IMR-90 (cell line): Measurements from ENCODE around the gene GALK1. TPM values are rescaled to one million over a fixed set of nuclear protein-coding genes. Genes with fewer than 3 reads are reported as not detected.

Source experiments
- ATAC-seq: fragments of 200-7000 bp; cut with Tn5 transposase; 2 replicates; pipeline ENCODE4 v1.9.1; 2020; ENCODE audit warnings: low read depth, mild to moderate bottlenecking, moderate library complexity
- BruUV-seq: library from RNA; stranded (reverse); fragments of 400-500 nt; replicated peaks from 2 replicates; lab custom pipeline; 2021; lab: Mats Ljungman, UMichigan
- CTCF ChIA-PET: fragments of 300-600 bp; formaldehyde crosslinking; extraction: SDS; loops from one replicate; lab custom pipeline; 2021; ENCODE audit warnings: antibody characterized with exemption; lab: Yijun Ruan, JAX
- POLR2A ChIA-PET: fragments of 300-600 bp; sonication (Branson Sonifier 250); formaldehyde crosslinking; loops from one replicate; lab custom pipeline; 2022; ENCODE audit warnings: antibody characterized with exemption; ENCODE audit not compliant: unreplicated experiment; lab: Charles Lee
- DNase-seq: peaks from one replicate; pipeline ENCODE4 v3.0.0; 2013
- H2AFZ ChIP-seq: replicated peaks from 2 replicates; pipeline ENCODE3; 2013; ENCODE audit warnings: low read length, mild to moderate bottlenecking; ENCODE audit not compliant: poor library complexity
- H2AK5ac ChIP-seq: 2 replicates; pipeline ENCODE4 v1.6.1; 2013; ENCODE audit warnings: low read depth, low read length, inconsistent platforms
- H2AK9ac ChIP-seq: replicated peaks from 2 replicates; pipeline ENCODE3; 2013; ENCODE audit warnings: mild to moderate bottlenecking, low read depth, low read length, moderate library complexity; ENCODE audit not compliant: poor library complexity
- H2BK120ac ChIP-seq: 2 replicates; pipeline ENCODE4 v1.6.1; 2013; ENCODE audit warnings: low read depth, low read length, inconsistent platforms
- H2BK15ac ChIP-seq: 3 replicates; pipeline ENCODE4 v1.6.1; 2013; ENCODE audit warnings: low read depth, low read length, inconsistent platforms
- H2BK20ac ChIP-seq: 2 replicates; pipeline ENCODE4 v1.6.1; 2013; ENCODE audit warnings: low read depth, mild to moderate bottlenecking, inconsistent platforms, low read length, moderate library complexity
- H2BK5ac ChIP-seq: 2 replicates; pipeline ENCODE4 v1.6.1; 2013; ENCODE audit warnings: mild to moderate bottlenecking, low read depth, low read length, inconsistent platforms; ENCODE audit not compliant: poor library complexity, severe bottlenecking
- H3K14ac ChIP-seq: replicated peaks from 2 replicates; pipeline ENCODE4 v1.6.1; 2013; ENCODE audit warnings: low read depth, low read length, inconsistent platforms
- H3K18ac ChIP-seq: 2 replicates; pipeline ENCODE4 v1.6.1; 2013; ENCODE audit warnings: low read depth, low read length, control low read depth
- H3K23ac ChIP-seq: 2 replicates; pipeline ENCODE4 v1.6.1; 2013; ENCODE audit warnings: low read depth, low read length, inconsistent platforms
- H3K27ac ChIP-seq: 2 replicates; pipeline ENCODE4 v1.5.1; 2013; ENCODE audit warnings: mild to moderate bottlenecking, control low read depth, low read length; ENCODE audit not compliant: insufficient read depth
- H3K27me3 ChIP-seq: 2 replicates; pipeline ENCODE4 v1.6.1; 2013; ENCODE audit warnings: low read length; ENCODE audit not compliant: control insufficient read depth, insufficient read depth
- H3K36me3 ChIP-seq: 2 replicates; pipeline ENCODE4 v1.6.1; 2013; ENCODE audit warnings: low read length, mixed read lengths; ENCODE audit not compliant: control insufficient read depth, insufficient read depth
- H3K4ac ChIP-seq: 2 replicates; pipeline ENCODE4 v1.6.1; 2013; ENCODE audit warnings: low read depth, low read length, inconsistent platforms
- H3K4me1 ChIP-seq: 2 replicates; pipeline ENCODE4 v1.6.1; 2013; ENCODE audit warnings: low read length, mixed read lengths; ENCODE audit not compliant: control insufficient read depth, insufficient read depth
- H3K4me2 ChIP-seq: 2 replicates; pipeline ENCODE4 v1.6.1; 2013; ENCODE audit warnings: low read depth, mild to moderate bottlenecking, control low read depth, low read length, moderate library complexity
- H3K4me3 ChIP-seq: 2 replicates; pipeline ENCODE4 v1.5.1; 2013; ENCODE audit warnings: low read depth, mild to moderate bottlenecking, control low read depth, low read length, moderate library complexity; ENCODE audit not compliant: insufficient read depth
- H3K56ac ChIP-seq: 2 replicates; pipeline ENCODE4 v1.6.1; 2013; ENCODE audit warnings: low read length, inconsistent platforms; ENCODE audit not compliant: insufficient read depth; ENCODE audit errors: extremely low read depth
- H3K79me1 ChIP-seq, 2 experiments: 2 replicates each; pipeline ENCODE4 v1.6.1; 2013; ENCODE audit warnings: low read length in 2 of 2, inconsistent platforms in 1 of 2, low read depth in 1 of 2
- H3K9ac ChIP-seq: 2 replicates; pipeline ENCODE4 v1.6.1; 2013; ENCODE audit warnings: low read depth, low read length, control low read depth
- H3K9me1 ChIP-seq: 2 replicates; pipeline ENCODE4 v1.6.1; 2013; ENCODE audit warnings: low read length, inconsistent platforms; ENCODE audit not compliant: insufficient read depth
- H3K9me3 ChIP-seq: 2 replicates; pipeline ENCODE4 v1.6.1; 2013; ENCODE audit warnings: low read length; ENCODE audit not compliant: control insufficient read depth, insufficient read depth
- H4K20me1 ChIP-seq: 2 replicates; pipeline ENCODE4 v1.6.1; 2013; ENCODE audit warnings: low read length, inconsistent platforms; ENCODE audit not compliant: insufficient read depth
- H4K5ac ChIP-seq: 2 replicates; pipeline ENCODE4 v1.6.1; 2013; ENCODE audit warnings: mild to moderate bottlenecking, low read depth, low read length, control low read depth
- H4K8ac ChIP-seq, 2 experiments: 2 replicates each; pipeline ENCODE4 v1.6.1; 2013; ENCODE audit warnings: low read depth in 2 of 2, low read length in 2 of 2, control low read depth in 1 of 2, inconsistent platforms in 1 of 2
- H4K91ac ChIP-seq: 2 replicates; pipeline ENCODE4 v1.6.1; 2013; ENCODE audit warnings: low read depth, low read length, inconsistent platforms; ENCODE audit not compliant: insufficient read depth
- BHLHE40 ChIP-seq: fragments of 150-350 bp; IDR thresholded peaks from 2 replicates; pipeline ENCODE4 v1.6.1; 2016; ENCODE audit warnings: mild to moderate bottlenecking, low read depth, low read length
- CEBPB ChIP-seq: IDR thresholded peaks from 2 replicates; pipeline ENCODE4 v1.6.1; 2012; ENCODE audit warnings: low read depth, low read length, improper control_type of control experiment
- CHD1 ChIP-seq: IDR thresholded peaks from 2 replicates; pipeline ENCODE4 v1.6.1; 2012; ENCODE audit warnings: low read depth, low read length, improper control_type of control experiment
- CTCF ChIP-seq: conservative IDR thresholded peaks from 2 replicates; pipeline ENCODE4 v1.5.1; 2012; ENCODE audit warnings: mild to moderate bottlenecking, low read depth, low read length, improper control_type of control experiment
- FOS ChIP-seq: fragments of 150-350 bp; IDR thresholded peaks from 2 replicates; pipeline ENCODE4 v1.6.1; 2016; ENCODE audit warnings: low read depth, low read length
- MAZ ChIP-seq: IDR thresholded peaks from 2 replicates; pipeline ENCODE4 v1.6.1; 2012; ENCODE audit warnings: low read depth, mild to moderate bottlenecking, low read length, improper control_type of control experiment, moderate library complexity, borderline replicate concordance
- MXI1 ChIP-seq: IDR thresholded peaks from 2 replicates; pipeline ENCODE4 v1.6.1; 2012; ENCODE audit warnings: low read depth, mild to moderate bottlenecking, low read length, moderate library complexity, borderline replicate concordance
- NFE2L2 ChIP-seq: fragments of 150-350 bp; IDR thresholded peaks from 2 replicates; pipeline ENCODE4 v1.6.1; 2016; ENCODE audit warnings: low read depth, mild to moderate bottlenecking, low read length
- POLR2A ChIP-seq: IDR thresholded peaks from 2 replicates; pipeline ENCODE4 v1.6.1; 2012; ENCODE audit warnings: mild to moderate bottlenecking, low read depth, low read length
- RAD21 ChIP-seq: IDR thresholded peaks from 2 replicates; pipeline ENCODE4 v1.6.1; 2012; ENCODE audit warnings: low read length, improper control_type of control experiment
- RCOR1 ChIP-seq: IDR thresholded peaks from 2 replicates; pipeline ENCODE4 v1.6.1; 2012; ENCODE audit warnings: mild to moderate bottlenecking, low read length, improper control_type of control experiment; ENCODE audit not compliant: insufficient replicate concordance
- RFX5 ChIP-seq: IDR thresholded peaks from 2 replicates; pipeline ENCODE4 v1.8.0; 2012; ENCODE audit warnings: low read depth, mild to moderate bottlenecking, low read length, moderate library complexity
- SMC3 ChIP-seq: fragments of 150-350 bp; IDR thresholded peaks from 2 replicates; pipeline ENCODE4 v1.6.1; 2016; ENCODE audit warnings: low read depth, mild to moderate bottlenecking, antibody characterized with exemption, low read length, moderate library complexity
- USF2 ChIP-seq: fragments of 150-350 bp; IDR thresholded peaks from 2 replicates; pipeline ENCODE4 v1.6.1; 2017; ENCODE audit warnings: mild to moderate bottlenecking, antibody characterized with exemption, low read length, low read depth
- WGBS, 2 experiments: methylation state at CpG; one replicate each; pipeline versions ENCODE4 v1.1.5 to v1.1.7; 2013; ENCODE audit warnings: missing lambda C conversion rate in 2 of 2; ENCODE audit not compliant: insufficient read length in 1 of 2; ENCODE audit errors: extremely low coverage in 2 of 2; 5-methylcytosine and 5-hydroxymethylcytosine counted together
- dilution Hi-C: fragments of 300-500 bp; cut with HindIII; formaldehyde crosslinking; loops from one replicate; pipeline ENCODE4 v1.14.3; 2018; ENCODE audit warnings: low sequenced_read_pairs; ENCODE audit not compliant: unreplicated experiment
- in situ Hi-C: fragments of 300-500 bp; cut with MboI; formaldehyde crosslinking; loops from 3 replicates; pipeline ENCODE4 v1.14.3; 2019; ENCODE audit warnings: low sequenced_read_pairs, inconsistent platforms, mixed read lengths
- intact Hi-C: fragments of 100-400 bp; cut with micrococcal nuclease; formaldehyde crosslinking; loops from 2 replicates; pipeline ENCODE4 v1.10.0; 2022
- polyA plus RNA-seq, 3 experiments: library from polyadenylated mRNA; depleted of rRNA; stranded (reverse); fragments of >200 nt; gene quantifications; 2 replicates each; pipeline ENCODE4 v1.2.3, GENCODE V29; 2012; ENCODE audit warnings: low replicate concordance in 1 of 3
- total RNA-seq: library from RNA; depleted of rRNA; stranded (reverse); fragments of >200 nt; gene quantifications from 2 replicates; pipeline ENCODE4 v1.2.3, GENCODE V29; 2012
- TF ChIP-seq, protein P1 (sequence below): fragments of 150-350 bp; IDR thresholded peaks from 2 replicates; pipeline ENCODE4 v1.6.1; 2016; ENCODE audit warnings: low read depth, mild to moderate bottlenecking, low read length, moderate library complexity, borderline replicate concordance

The GALK1 gene
- total and polyA plus RNA-seq, 2 of the 4 experiments (the other 2 are of a cell fraction) = 19.9 to 21.9 TPM

DNA sequence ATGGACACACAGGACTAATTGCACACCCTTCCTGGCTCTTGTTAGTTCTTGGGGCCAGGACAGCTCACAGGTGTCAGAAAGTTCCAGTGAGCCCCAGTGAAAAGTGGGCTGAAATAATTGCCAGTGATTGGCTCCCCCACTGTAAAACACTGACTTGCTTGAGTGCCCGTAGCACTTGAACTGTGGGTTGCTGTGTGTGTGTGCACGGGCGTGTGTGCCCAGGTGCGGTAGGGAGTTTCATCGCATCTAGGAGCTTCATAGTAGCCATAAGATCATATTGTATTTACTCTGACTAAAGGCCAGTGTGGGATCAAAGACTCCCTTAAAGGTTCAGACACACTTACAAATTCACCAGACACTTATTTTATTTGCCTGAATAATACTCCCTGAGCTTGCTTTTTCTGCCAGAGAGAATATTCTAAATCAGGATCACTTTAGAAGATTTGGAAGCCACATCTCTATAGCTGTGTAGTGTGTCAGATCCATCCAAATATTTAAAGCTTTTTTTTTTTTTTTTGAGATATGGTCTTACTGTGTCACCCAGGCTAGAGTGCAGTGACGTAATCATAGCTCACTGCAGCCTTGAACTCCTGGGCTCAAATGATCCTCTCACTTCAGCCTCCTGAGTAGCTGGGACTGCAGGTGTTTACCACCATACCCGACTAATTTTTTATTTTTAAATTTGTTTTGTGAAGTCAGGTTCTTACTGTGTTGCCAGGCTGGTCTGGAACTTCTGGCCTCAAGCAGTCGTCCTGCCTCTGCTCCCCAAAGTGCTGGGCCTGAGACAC, 31.0 kb upstream of the GALK1 start:
- no peak overlapping the region for H3K4me2 ChIP-seq
- peaks cover 27% of the 10 kb centered on the region for H3K36me3 ChIP-seq
- CTCF ChIA-PET = interaction anchor here (0.7 to 1.0 kb wide), 3 partner anchors 19 to 42 kb away, joined by 3 to 5 read pairs (median 4); no protein-coding TSS in a partner anchor
- DNase-seq (no peak), ATAC-seq (no peak)
- peaks cover 1% of the 10 kb centered on the region; the same call in 1 of the 2 replicates for H3K4me1 ChIP-seq
- H3K9me3 ChIP-seq = no peaks in the 10 kb centered on the region
- H3K14ac ChIP-seq = no peak overlapping the region
- H2BK20ac ChIP-seq = no peak overlapping the region
- H2AFZ ChIP-seq = no peak overlapping the region
- intact Hi-C loops (no loop called here), in situ Hi-C loops (no loop called here), dilution Hi-C loops (no loop called here)
- POLR2A ChIA-PET = no interaction called here
- no peak overlapping the region for H3K27ac ChIP-seq
- H3K18ac ChIP-seq = no peak overlapping the region
- H4K91ac ChIP-seq = no peak overlapping the region
- H4K8ac ChIP-seq = no peak overlapping the region
- peaks cover 34 to 63% of the 10 kb centered on the region in 2 experiments for H3K79me1 ChIP-seq
- H2BK15ac ChIP-seq = no peak overlapping the region
- no TSS peak for BruUV-seq
- no peak overlapping the region for H2BK5ac ChIP-seq
- no peak overlapping the region for H3K4ac ChIP-seq
- no peak overlapping the region for H3K23ac ChIP-seq
- peaks cover 2% of the 10 kb centered on the region; the same call in 1 of the 2 replicates for H3K9me1 ChIP-seq
- H4K5ac ChIP-seq = no peak overlapping the region
- H3K27me3 ChIP-seq = no peaks in the 10 kb centered on the region
- no peak overlapping the region for H2AK5ac ChIP-seq
- no CpG with 5 or more reads among the region's 8 CpGs for whole genome bisulfite sequencing, 2 experiments
- H2AK9ac ChIP-seq = no peak overlapping the region
- H2BK120ac ChIP-seq = no peak overlapping the region
- no peak overlapping the region for H3K4me3 ChIP-seq
- H4K20me1 ChIP-seq = no peaks in the 10 kb centered on the region; the same call in 1 of the 2 replicates
- no peak overlapping the region for H3K56ac ChIP-seq
- no peak overlapping the region for H3K9ac ChIP-seq
- TF ChIP-seq MAZ = no peak
- TF ChIP-seq NFE2L2 = no peak
- TF ChIP-seq RAD21 = no peak
- TF ChIP-seq CTCF = no peak
- TF ChIP-seq FOS = no peak
- TF ChIP-seq CHD1 = no peak
- TF ChIP-seq USF2 = no peak
- TF ChIP-seq RCOR1 = no peak
- TF ChIP-seq BHLHE40 = no peak
- TF ChIP-seq POLR2A = no peak
- no peak for TF ChIP-seq RFX5
- TF ChIP-seq MXI1 = no peak
- TF ChIP-seq SMC3 = no peak
- TF ChIP-seq CEBPB = no peak
- TF ChIP-seq, protein P1, sequence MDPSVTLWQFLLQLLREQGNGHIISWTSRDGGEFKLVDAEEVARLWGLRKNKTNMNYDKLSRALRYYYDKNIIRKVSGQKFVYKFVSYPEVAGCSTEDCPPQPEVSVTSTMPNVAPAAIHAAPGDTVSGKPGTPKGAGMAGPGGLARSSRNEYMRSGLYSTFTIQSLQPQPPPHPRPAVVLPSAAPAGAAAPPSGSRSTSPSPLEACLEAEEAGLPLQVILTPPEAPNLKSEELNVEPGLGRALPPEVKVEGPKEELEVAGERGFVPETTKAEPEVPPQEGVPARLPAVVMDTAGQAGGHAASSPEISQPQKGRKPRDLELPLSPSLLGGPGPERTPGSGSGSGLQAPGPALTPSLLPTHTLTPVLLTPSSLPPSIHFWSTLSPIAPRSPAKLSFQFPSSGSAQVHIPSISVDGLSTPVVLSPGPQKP = no peak
